Thoracic aorta (tissue), 2 donors: Measurements from ENCODE around the gene OSGIN1. TPM values are rescaled to one million over a fixed set of nuclear protein-coding genes. Genes with fewer than 3 reads are reported as not detected.

Source experiments
- ATAC-seq: fragments of 150-250 bp; one replicate; pipeline ENCODE4 v1.8.0; 2017; ENCODE audit warnings: low read depth; ENCODE audit not compliant: insufficient number of reproducible peaks, low FRiP score
- DNase-seq: peaks from one replicate; pipeline ENCODE4 v3.0.0-alpha.2; 2020; ENCODE audit warnings: low spot score
- H3K27ac ChIP-seq, 2 donors: fragments of 200-600 bp; sonication (generic); 1 replicate in 1 of 2; 2 replicates in 1 of 2; pipeline ENCODE4 v1.5.1; 2016; ENCODE audit warnings: mild to moderate bottlenecking in 2 of 2, moderate library complexity in 2 of 2
- H3K27me3 ChIP-seq: fragments of 200-600 bp; sonication (generic); replicated peaks from 2 replicates; pipeline ENCODE4 v1.6.0; 2016; ENCODE audit warnings: mild to moderate bottlenecking; ENCODE audit not compliant: insufficient read depth
- H3K36me3 ChIP-seq: fragments of 200-600 bp; sonication (generic); one replicate; pipeline ENCODE4 v1.5.1; 2016
- H3K4me1 ChIP-seq, 2 donors: fragments of 200-600 bp; sonication (generic); 1 replicate in 1 of 2; 2 replicates in 1 of 2; pipeline versions ENCODE4 v1.5.1 to v1.6.0; 2016; ENCODE audit warnings: low read depth in 2 of 2, mild to moderate bottlenecking in 1 of 2; ENCODE audit not compliant: control insufficient read depth in 1 of 2
- H3K4me3 ChIP-seq: fragments of 200-600 bp; sonication (generic); 2 replicates; pipeline ENCODE4 v1.5.1; 2016; ENCODE audit warnings: mild to moderate bottlenecking
- H3K9me3 ChIP-seq: fragments of 200-600 bp; sonication (generic); 2 replicates; pipeline ENCODE4 v1.5.1; 2016
- total RNA-seq, 2 donors: library from RNA; depleted of rRNA; stranded (reverse); fragments of >200 nt; gene quantifications; one replicate each; pipeline versions ENCODE4 v1.1.0 to v1.2.3, GENCODE V29; 2016
- TF ChIP-seq, protein P1 (sequence below): fragments of 200-600 bp; sonication (generic); IDR thresholded peaks from one replicate; pipeline ENCODE4 v1.5.1; 2019; ENCODE audit warnings: antibody characterized with exemption

The OSGIN1 gene
- total RNA-seq, 2 donors from 2014 or later, result 3.7 to 16.2 TPM

DNA sequence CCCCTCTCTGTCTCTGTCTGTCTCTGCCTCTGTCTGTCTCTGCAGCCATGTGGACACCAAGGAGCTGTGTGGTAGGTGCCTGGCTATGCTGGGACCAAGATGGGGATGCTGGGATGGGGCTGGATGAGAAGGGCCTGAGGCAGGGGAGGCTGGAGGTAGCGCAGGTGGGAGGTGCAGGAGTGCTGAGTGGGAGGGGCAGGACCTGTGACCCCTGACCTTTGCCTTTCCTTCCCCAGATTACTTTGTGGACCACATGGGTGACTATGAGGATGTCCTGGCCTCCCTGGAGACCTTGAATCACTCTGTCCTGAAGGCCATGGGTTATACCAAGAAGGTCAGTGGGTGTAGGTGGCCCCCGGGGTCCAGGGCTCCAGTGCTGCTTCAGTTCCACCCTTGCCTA lies 27.8 kb downstream of the OSGIN1 start:
- Histone ChIP-seq H3K4me3 (no peak overlapping the region), H3K27ac (no peak overlapping the region), H3K4me1 (no peaks in the 10 kb centered on the region), H3K9me3 (no peaks in the 10 kb centered on the region), H3K36me3 (no peaks in the 10 kb centered on the region), H3K27me3 (no peaks in the 10 kb centered on the region)
- ATAC-seq (no peak), DNase-seq (no peak)
- TF ChIP-seq, protein P1, sequence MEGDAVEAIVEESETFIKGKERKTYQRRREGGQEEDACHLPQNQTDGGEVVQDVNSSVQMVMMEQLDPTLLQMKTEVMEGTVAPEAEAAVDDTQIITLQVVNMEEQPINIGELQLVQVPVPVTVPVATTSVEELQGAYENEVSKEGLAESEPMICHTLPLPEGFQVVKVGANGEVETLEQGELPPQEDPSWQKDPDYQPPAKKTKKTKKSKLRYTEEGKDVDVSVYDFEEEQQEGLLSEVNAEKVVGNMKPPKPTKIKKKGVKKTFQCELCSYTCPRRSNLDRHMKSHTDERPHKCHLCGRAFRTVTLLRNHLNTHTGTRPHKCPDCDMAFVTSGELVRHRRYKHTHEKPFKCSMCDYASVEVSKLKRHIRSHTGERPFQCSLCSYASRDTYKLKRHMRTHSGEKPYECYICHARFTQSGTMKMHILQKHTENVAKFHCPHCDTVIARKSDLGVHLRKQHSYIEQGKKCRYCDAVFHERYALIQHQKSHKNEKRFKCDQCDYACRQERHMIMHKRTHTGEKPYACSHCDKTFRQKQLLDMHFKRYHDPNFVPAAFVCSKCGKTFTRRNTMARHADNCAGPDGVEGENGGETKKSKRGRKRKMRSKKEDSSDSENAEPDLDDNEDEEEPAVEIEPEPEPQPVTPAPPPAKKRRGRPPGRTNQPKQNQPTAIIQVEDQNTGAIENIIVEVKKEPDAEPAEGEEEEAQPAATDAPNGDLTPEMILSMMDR, result no peak

DNA sequence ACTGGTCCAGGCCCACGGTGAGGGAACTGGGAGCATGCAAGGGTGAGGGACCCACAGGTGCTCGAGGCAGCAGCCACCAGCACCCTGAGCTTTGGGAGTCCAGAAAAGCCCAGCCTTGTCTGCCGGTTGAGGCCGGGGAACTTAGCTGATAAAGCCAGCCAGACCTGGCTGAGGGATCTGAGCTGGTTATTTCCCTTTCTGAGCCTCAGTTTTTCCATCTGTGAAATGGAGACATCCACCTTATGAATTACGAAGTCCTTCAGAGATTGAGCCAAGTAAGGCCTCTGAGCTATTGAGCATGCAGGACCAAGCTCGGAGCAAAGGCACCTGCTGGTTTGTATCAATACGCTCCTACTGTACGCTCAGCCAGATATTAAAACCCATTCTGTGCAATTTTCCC lies 28.8 kb downstream of the OSGIN1 start:
- no peak overlapping the region for H3K4me3 ChIP-seq
- H3K9me3 ChIP-seq, result no peaks in the 10 kb centered on the region
- no peaks in the 10 kb centered on the region for H3K4me1 ChIP-seq
- no peaks in the 10 kb centered on the region for H3K27me3 ChIP-seq
- H3K36me3 ChIP-seq, result no peaks in the 10 kb centered on the region
- DNase-seq (no peak), ATAC-seq (no peak)
- no peak overlapping the region for H3K27ac ChIP-seq
- TF ChIP-seq, protein P1, result no peak

DNA sequence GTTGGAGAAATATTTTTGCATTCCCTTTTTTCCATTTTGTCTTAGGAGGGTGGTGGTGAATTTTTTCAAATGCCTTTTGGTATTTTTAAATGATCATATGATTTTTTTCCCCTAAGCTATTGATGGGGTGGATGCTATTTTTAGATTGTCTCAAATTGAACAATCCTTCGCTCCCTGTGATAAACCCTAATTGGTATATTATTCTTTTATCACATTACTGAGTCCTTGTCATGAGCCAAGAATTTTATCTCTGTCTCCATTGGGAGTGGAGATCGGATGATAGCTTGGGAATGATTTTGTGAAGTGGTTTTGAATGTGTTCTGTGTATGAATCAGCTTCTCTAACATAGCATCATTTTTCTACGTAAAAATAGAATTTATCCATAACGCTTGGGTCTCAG lies 30.5 kb downstream of the OSGIN1 start:
- ATAC-seq (no peak), DNase-seq (no peak)
- Histone ChIP-seq H3K4me3 (no peak overlapping the region), H3K4me1 (no peaks in the 10 kb centered on the region), H3K36me3 (no peaks in the 10 kb centered on the region), H3K9me3 (no peaks in the 10 kb centered on the region), H3K27me3 (no peaks in the 10 kb centered on the region), H3K27ac (no peak overlapping the region)
- TF ChIP-seq, protein P1, result no peak

DNA sequence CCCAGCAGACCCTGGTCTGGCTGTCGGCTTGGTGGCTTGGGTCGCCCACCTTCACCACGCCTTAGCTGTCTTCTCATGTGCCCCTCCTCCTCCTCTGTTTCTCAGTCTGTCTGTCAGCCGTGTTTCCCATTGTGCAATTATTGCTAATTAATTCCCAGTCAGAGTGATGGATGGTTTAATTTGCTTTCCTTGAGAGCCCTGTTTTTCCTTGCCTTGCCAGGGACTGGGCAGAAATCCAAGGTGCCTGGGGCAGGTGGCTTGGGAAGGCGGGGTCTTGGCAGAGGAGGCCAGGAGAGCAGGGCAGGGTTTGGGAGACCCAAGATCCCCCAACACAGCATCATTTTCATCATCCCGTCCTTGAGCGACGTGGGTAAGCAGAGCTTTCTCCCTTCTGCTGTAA lies 36.3 kb downstream of the OSGIN1 start:
- H3K4me3 ChIP-seq, result no peak overlapping the region
- no peaks in the 10 kb centered on the region for H3K9me3 ChIP-seq
- DNase-seq (no peak), ATAC-seq (no peak)
- no peaks in the 10 kb centered on the region for H3K27me3 ChIP-seq
- TF ChIP-seq, protein P1, result no peak
- no peak overlapping the region for H3K27ac ChIP-seq
- no peaks in the 10 kb centered on the region for H3K36me3 ChIP-seq
- H3K4me1 ChIP-seq, result no peaks in the 10 kb centered on the region

DNA sequence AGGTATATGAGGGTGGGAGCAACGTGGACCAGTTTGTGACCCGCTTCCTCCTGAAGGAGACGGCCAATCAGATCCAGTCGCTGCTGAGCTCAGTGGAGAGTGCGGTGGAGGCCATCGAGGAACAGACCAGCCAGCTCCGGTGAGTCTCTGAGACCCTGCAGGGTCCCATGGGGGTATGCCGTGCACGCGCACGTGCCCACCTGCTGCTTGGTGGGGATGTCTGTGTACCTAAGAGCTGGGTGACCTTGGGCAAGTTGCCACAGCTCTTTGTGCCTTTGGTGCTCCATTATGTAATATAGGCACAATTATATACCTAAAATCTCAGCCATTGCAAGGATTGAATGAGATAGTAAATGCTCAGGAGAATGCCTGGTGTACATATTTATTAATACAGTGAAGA lies 37.5 kb downstream of the OSGIN1 start:
- no peaks in the 10 kb centered on the region for H3K4me1 ChIP-seq
- H3K27ac ChIP-seq, result no peak overlapping the region
- no peaks in the 10 kb centered on the region for H3K27me3 ChIP-seq
- no peak for ATAC-seq
- TF ChIP-seq, protein P1, result no peak
- H3K9me3 ChIP-seq, result no peaks in the 10 kb centered on the region
- no peak for DNase-seq
- H3K36me3 ChIP-seq, result no peaks in the 10 kb centered on the region
- no peak overlapping the region for H3K4me3 ChIP-seq
